Inferior parietal cortex (tissue), 1 donor: ENCODE results near the gene RNU6-1.

Experiments
- DNase-seq: peaks from one replicate; pipeline ENCODE4 v3.0.0-alpha.2; 2016; ENCODE audit errors: extremely low spot score

Gene RNU6-1

GRCh38 chr15:67801142-67801541 lies 38.7 kb downstream of the RNU6-1 start:
- no peak for DNase-seq

GRCh38 chr15:67799801-67800205 lies 40.0 kb downstream of the RNU6-1 start:
- DNase-seq: no peak

GRCh38 chr15:67796196-67797127 lies 43.4 kb downstream of the RNU6-1 start:
- no peak for DNase-seq

GRCh38 chr15:67794832-67795574 lies 44.8 kb downstream of the RNU6-1 start:
- no peak for DNase-seq

GRCh38 chr15:67792250-67792942 lies 47.4 kb downstream of the RNU6-1 start:
- no peak for DNase-seq

- no peak for DNase-seq
Observed at GRCh38 chr15:67790610-67791319, 49.1 kb downstream of the RNU6-1 start.
